Measurements from ENCODE around the gene SYP. TPM values are rescaled to one million over a fixed set of nuclear protein-coding genes. Genes with fewer than 3 reads are reported as not detected.

Gene SYP
- total and polyA plus RNA-seq, 2 experiments from 2014 or later = 1.4 to 2.1 TPM

DNA sequence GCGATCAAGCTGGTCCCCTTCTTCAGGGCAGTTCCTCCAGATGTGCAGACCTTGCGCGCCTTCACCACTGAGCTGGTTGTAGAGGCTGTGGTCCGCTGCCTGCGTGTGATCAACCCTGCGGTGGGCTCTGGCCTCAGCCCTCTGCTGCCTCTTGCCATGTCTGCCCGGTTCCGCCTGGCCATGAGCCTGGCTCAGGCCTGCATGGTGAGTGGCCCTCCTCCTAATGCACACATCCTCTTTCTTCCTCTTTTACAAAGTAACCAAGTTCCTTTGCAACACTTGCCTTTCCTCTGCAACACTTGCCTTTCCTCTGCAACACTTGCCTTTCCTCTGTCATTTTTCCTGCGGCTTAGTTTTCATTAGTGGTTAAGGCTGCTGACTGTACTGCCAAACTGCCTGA lies 37.1 kb upstream of the SYP start:
- H3K4me3 ChIP-seq = no peak overlapping the region
- H2AFZ ChIP-seq = no peak overlapping the region
- H3K36me3 ChIP-seq (replicated peaks; ENCODE audit: insufficient read depth, low read depth) = no peaks in the 10 kb centered on the region
- no peaks in the 10 kb centered on the region for H3K79me2 ChIP-seq
- DNase-seq (ENCODE audit: low spot score) = no peak
- no peaks in the 10 kb centered on the region for H3K4me1 ChIP-seq (ENCODE audit: insufficient read depth)
- H3K9me2 ChIP-seq (replicated peaks; ENCODE audit: insufficient read depth) = no peaks in the 10 kb centered on the region
- WGBS (ENCODE audit: low lambda C conversion rate, missing lambda C conversion rate) = 89% methylated on average over 9 of the region's 9 CpGs
- no peak for TF ChIP-seq EZH2 (IDR thresholded peaks at IDR 0.05; ENCODE audit: borderline replicate concordance)
- TF ChIP-seq, protein P1, sequence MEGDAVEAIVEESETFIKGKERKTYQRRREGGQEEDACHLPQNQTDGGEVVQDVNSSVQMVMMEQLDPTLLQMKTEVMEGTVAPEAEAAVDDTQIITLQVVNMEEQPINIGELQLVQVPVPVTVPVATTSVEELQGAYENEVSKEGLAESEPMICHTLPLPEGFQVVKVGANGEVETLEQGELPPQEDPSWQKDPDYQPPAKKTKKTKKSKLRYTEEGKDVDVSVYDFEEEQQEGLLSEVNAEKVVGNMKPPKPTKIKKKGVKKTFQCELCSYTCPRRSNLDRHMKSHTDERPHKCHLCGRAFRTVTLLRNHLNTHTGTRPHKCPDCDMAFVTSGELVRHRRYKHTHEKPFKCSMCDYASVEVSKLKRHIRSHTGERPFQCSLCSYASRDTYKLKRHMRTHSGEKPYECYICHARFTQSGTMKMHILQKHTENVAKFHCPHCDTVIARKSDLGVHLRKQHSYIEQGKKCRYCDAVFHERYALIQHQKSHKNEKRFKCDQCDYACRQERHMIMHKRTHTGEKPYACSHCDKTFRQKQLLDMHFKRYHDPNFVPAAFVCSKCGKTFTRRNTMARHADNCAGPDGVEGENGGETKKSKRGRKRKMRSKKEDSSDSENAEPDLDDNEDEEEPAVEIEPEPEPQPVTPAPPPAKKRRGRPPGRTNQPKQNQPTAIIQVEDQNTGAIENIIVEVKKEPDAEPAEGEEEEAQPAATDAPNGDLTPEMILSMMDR (IDR thresholded peaks at IDR 0.05; ENCODE audit: poor library complexity) = no peak
- no peaks in the 10 kb centered on the region for H4K20me1 ChIP-seq (ENCODE audit: insufficient read depth, poor library complexity, severe bottlenecking)
- H3K27ac ChIP-seq = no peak overlapping the region
- no peaks in the 10 kb centered on the region for H3K9me3 ChIP-seq (ENCODE audit: low read depth)
- H3K27me3 ChIP-seq = no peaks in the 10 kb centered on the region
- H3K4me2 ChIP-seq = no peak overlapping the region

DNA sequence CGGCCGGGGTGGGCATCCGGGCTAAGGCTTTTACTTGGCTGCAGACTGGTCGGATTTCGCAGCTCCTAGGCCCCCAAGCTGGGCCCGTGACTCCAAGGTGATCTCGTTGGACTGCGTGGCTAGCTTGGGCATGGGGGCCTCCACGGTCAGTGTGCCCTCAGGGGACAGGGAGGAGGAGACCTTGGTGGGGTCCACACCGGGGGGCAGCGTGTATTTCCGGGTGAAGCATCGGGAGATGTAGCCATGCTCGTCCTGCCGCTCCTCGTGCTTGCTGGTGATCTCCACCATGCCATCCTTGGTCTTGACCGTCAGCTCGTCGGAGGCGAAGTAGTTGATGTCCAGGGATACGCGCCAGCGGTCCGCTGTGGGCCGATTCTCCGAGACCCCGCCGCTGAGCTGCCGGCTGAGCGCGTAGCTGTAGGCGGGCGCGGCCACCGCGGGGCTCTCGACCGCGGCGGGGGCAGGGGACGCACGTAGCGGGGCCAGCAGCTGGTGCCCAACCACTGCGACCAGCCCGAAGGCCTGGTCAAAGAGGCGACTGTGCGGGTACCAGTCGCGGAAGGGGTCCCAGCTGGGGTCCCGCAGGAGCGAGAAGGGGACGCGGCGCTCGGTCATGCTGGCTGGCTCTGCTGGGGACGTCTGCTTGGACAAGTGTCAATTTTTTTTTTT lies 34.0 kb upstream of the SYP start:
- Histone ChIP-seq H3K36me3 (replicated peaks; ENCODE audit: insufficient read depth, low read depth) (no peaks in the 10 kb centered on the region), H3K79me2 (no peaks in the 10 kb centered on the region), H3K4me2 (no peak overlapping the region), H4K20me1 (ENCODE audit: insufficient read depth, poor library complexity, severe bottlenecking) (no peaks in the 10 kb centered on the region), H3K4me1 (ENCODE audit: insufficient read depth) (no peaks in the 10 kb centered on the region), H3K4me3 (no peak overlapping the region), H2AFZ (no peak overlapping the region), H3K27ac (no peak overlapping the region), H3K9me2 (replicated peaks; ENCODE audit: insufficient read depth) (no peaks in the 10 kb centered on the region), H3K9me3 (ENCODE audit: low read depth) (no peaks in the 10 kb centered on the region), H3K27me3 (no peaks in the 10 kb centered on the region)
- 95% methylated on average over 51 of the region's 56 CpGs for WGBS (ENCODE audit: low lambda C conversion rate, missing lambda C conversion rate)
- TF ChIP-seq, protein P1 (IDR thresholded peaks at IDR 0.05; ENCODE audit: poor library complexity) = no peak
- TF ChIP-seq EZH2 (IDR thresholded peaks at IDR 0.05; ENCODE audit: borderline replicate concordance) (no peak), EZH2phosphoT487 (IDR thresholded peaks at IDR 0.05; ENCODE audit: low read depth, severe bottlenecking, unreplicated experiment) (no peak)
- no peak for DNase-seq (ENCODE audit: low spot score)

DNA sequence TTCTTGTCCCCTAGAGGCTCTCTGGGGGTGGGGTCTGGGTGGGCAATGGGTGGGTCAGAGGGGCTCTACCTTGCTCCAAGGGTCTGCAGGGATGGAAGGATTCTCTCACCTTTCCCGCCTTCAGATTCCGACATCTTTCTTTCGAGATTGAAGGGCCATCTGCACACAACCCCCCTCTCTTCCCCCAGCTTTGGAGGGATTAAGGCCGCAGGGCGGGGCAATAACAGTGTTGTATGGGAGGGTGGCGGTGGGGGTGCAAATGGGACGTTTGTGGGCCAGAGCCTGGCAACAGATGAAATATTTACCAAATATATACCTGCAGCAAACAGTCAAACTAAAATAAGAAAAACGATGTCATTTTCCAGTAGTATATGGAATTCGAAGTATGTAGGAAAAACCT lies 33.2 kb upstream of the SYP start, which contains the start of gene CACNA1F:
Gene CACNA1F (minus strand): TSS at position 165 of the 400 bp plus-strand sequence. CDS start 31 bp downstream, at position 134.
- no peak within 1 kb of the TSS for H2AFZ ChIP-seq
- H3K4me3 ChIP-seq = no peak within 1 kb of the TSS
- no peaks in the 10 kb centered on the region for H3K79me2 ChIP-seq
- H3K9me2 ChIP-seq (replicated peaks; ENCODE audit: insufficient read depth) = no peaks in the 10 kb centered on the region
- no peaks in the 10 kb centered on the region for H3K27me3 ChIP-seq
- no peak within 1 kb of the TSS for H3K4me2 ChIP-seq
- TF ChIP-seq, protein P1 (IDR thresholded peaks at IDR 0.05; ENCODE audit: poor library complexity) = no peak
- TF ChIP-seq EZH2 (IDR thresholded peaks at IDR 0.05; ENCODE audit: borderline replicate concordance) = no peak
- no peak for TF ChIP-seq EZH2phosphoT487 (IDR thresholded peaks at IDR 0.05; ENCODE audit: low read depth, severe bottlenecking, unreplicated experiment)
- H3K27ac ChIP-seq = no peak within 1 kb of the TSS
- H3K4me1 ChIP-seq (ENCODE audit: insufficient read depth) = no peaks in the 10 kb centered on the region
- H3K9me3 ChIP-seq (ENCODE audit: low read depth) = no peaks in the 10 kb centered on the region
- no peaks in the 10 kb centered on the region for H3K36me3 ChIP-seq (replicated peaks; ENCODE audit: insufficient read depth, low read depth)
- 78% methylated on average over 9 of the region's 9 CpGs for WGBS (ENCODE audit: low lambda C conversion rate, missing lambda C conversion rate)
- no peak for DNase-seq (ENCODE audit: low spot score)
- H4K20me1 ChIP-seq (ENCODE audit: insufficient read depth, poor library complexity, severe bottlenecking) = no peaks in the 10 kb centered on the region

Measured in hepatocyte (in vitro differentiated cells).